ENCODE data around the gene OSER1. TPM values are rescaled to one million over a fixed set of nuclear protein-coding genes. Genes with fewer than 3 reads are reported as not detected.

The OSER1 gene
- polyA plus RNA-seq, 3 donors, result 42.3 to 89.1 (median 45.1) TPM

DNA sequence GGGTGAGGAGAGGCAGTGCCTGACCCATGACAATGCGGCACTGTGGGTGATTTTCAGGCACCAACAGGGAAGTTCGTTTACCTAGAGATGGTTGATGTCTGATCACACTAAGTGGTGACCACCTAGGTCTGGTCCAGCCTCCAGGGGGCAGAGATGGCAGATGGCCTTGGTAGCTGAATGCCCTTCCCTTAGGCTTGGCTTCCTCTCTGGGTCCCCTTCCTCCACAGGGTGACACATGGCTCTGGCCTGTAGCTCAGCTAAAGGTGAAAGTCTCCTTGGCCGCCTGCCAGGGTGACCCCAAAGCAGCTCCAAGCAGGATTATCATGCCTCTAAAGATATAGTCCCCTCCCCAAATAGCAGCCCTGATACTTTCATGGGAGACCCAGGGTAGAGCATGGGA lies 43.0 kb upstream of the OSER1 start:
- intact Hi-C loops (cut with micrococcal nuclease), result no loop called here
- no peak overlapping the region for H3K4me3 ChIP-seq (replicated peaks in 1 of 3; ENCODE audit: low read depth in 2 of 3, low read length in 3 of 3)
- Mint-ChIP-seq H3K4me3 (no peak overlapping the region), H3K9me3 (peaks cover 0 to 2% (median 0%) of the 10 kb centered on the region in 7 donors), H3K4me1 (no peaks in the 10 kb centered on the region), H3K36me3 (no peaks in the 10 kb centered on the region), H3K27me3 (ENCODE audit: low read depth in 3 of 3) (peaks cover 3 to 10% (median 5%) of the 10 kb centered on the region in 3 donors), H3K27ac (no peak overlapping the region)
- H3K27me3 ChIP-seq (ENCODE audit: control insufficient read depth in 2 of 2, insufficient read depth in 2 of 2, low read length in 2 of 2), result peaks cover 2 to 3% of the 10 kb centered on the region in 2 donors
- no peak overlapping the region for H2AFZ ChIP-seq (ENCODE audit: insufficient read depth, low read depth, low read length, poor library complexity, severe bottlenecking)
- H3K9me3 ChIP-seq (replicated peaks in 1 of 2; ENCODE audit: control insufficient read depth in 1 of 2, insufficient read depth in 1 of 2, low read length in 2 of 2), result no peaks in the 10 kb centered on the region
- no peaks in the 10 kb centered on the region for H3K4me1 ChIP-seq (ENCODE audit: control insufficient read depth in 1 of 2, insufficient read depth in 2 of 2, low read length in 2 of 2)
- DNase-seq, result no peak
- H3K79me2 ChIP-seq (ENCODE audit: insufficient read depth, low read length), result no peaks in the 10 kb centered on the region
- no peaks in the 10 kb centered on the region for H4K20me1 ChIP-seq (ENCODE audit: insufficient read depth, low read length)
- TF ChIP-seq, protein P1, sequence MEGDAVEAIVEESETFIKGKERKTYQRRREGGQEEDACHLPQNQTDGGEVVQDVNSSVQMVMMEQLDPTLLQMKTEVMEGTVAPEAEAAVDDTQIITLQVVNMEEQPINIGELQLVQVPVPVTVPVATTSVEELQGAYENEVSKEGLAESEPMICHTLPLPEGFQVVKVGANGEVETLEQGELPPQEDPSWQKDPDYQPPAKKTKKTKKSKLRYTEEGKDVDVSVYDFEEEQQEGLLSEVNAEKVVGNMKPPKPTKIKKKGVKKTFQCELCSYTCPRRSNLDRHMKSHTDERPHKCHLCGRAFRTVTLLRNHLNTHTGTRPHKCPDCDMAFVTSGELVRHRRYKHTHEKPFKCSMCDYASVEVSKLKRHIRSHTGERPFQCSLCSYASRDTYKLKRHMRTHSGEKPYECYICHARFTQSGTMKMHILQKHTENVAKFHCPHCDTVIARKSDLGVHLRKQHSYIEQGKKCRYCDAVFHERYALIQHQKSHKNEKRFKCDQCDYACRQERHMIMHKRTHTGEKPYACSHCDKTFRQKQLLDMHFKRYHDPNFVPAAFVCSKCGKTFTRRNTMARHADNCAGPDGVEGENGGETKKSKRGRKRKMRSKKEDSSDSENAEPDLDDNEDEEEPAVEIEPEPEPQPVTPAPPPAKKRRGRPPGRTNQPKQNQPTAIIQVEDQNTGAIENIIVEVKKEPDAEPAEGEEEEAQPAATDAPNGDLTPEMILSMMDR (IDR thresholded peaks at IDR 0.05), result no peak
- 88% methylated on average over 1 of the region's 3 CpGs for whole genome bisulfite sequencing (ENCODE audit: insufficient coverage)
- H3K36me3 ChIP-seq (replicated peaks in 1 of 2; ENCODE audit: control insufficient read depth in 1 of 2, insufficient read depth in 2 of 2, low read length in 2 of 2), result no peaks in the 10 kb centered on the region
- H3K4me2 ChIP-seq (replicated peaks; ENCODE audit: extremely low read depth, low read length, poor library complexity, severe bottlenecking), result no peak overlapping the region
- H3K27ac ChIP-seq (ENCODE audit: low read depth in 1 of 2, low read length in 2 of 2), result no peak overlapping the region
- no peak overlapping the region for H3K9ac ChIP-seq (ENCODE audit: insufficient read depth, low read length, poor library complexity, severe bottlenecking)

DNA sequence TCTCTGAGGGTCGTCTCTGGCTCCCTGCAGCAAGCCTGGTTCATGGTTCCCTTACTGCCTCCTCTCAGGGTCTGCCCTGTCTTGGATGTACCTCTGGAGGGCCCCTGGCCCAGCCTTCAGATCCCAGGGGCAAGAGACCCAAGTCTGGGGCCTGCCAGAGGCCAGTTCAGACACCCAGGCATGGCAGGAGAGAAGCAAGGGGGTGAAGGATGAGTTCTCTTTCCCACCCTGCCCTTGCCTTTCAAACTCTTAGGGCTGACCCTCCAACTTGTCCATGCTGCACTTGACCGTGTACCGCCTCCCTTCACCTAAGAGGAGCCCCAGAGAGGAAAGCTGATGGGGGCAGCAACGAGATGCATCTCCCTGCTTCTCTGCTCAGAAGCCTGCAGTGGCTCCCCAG lies 40.7 kb upstream of the OSER1 start:
- H3K27ac Mint-ChIP-seq, result no peak overlapping the region
- Histone ChIP-seq H3K79me2 (ENCODE audit: insufficient read depth, low read length) (no peaks in the 10 kb centered on the region), H3K27ac (ENCODE audit: low read depth in 1 of 2, low read length in 2 of 2) (no peak overlapping the region), H4K20me1 (ENCODE audit: insufficient read depth, low read length) (no peaks in the 10 kb centered on the region), H3K4me2 (replicated peaks; ENCODE audit: extremely low read depth, low read length, poor library complexity, severe bottlenecking) (no peak overlapping the region), H2AFZ (ENCODE audit: insufficient read depth, low read depth, low read length, poor library complexity, severe bottlenecking) (no peak overlapping the region), H3K4me3 (replicated peaks in 1 of 3; ENCODE audit: low read depth in 2 of 3, low read length in 3 of 3) (no peak overlapping the region), H3K9ac (ENCODE audit: insufficient read depth, low read length, poor library complexity, severe bottlenecking) (no peak overlapping the region), H3K27me3 (ENCODE audit: control insufficient read depth in 2 of 2, insufficient read depth in 2 of 2, low read length in 2 of 2) (peaks cover 10 to 25% of the 10 kb centered on the region in 2 donors), H3K36me3 (replicated peaks in 1 of 2; ENCODE audit: control insufficient read depth in 1 of 2, insufficient read depth in 2 of 2, low read length in 2 of 2) (no peaks in the 10 kb centered on the region), H3K4me1 (ENCODE audit: control insufficient read depth in 1 of 2, insufficient read depth in 2 of 2, low read length in 2 of 2) (no peaks in the 10 kb centered on the region), H3K9me3 (replicated peaks in 1 of 2; ENCODE audit: control insufficient read depth in 1 of 2, insufficient read depth in 1 of 2, low read length in 2 of 2) (peaks cover 0 to 7% of the 10 kb centered on the region in 2 donors)
- no peaks in the 10 kb centered on the region for H3K4me1 Mint-ChIP-seq
- TF ChIP-seq, protein P1 (IDR thresholded peaks at IDR 0.05), result no peak
- H3K9me3 Mint-ChIP-seq, result peaks cover 0 to 4% (median 0%) of the 10 kb centered on the region in 7 donors
- DNase-seq, result no peak
- H3K36me3 Mint-ChIP-seq, result no peaks in the 10 kb centered on the region
- intact Hi-C loops (cut with micrococcal nuclease), result no loop called here
- no peak overlapping the region for H3K4me3 Mint-ChIP-seq
- peaks cover 22 to 25% (median 22%) of the 10 kb centered on the region in 3 donors for H3K27me3 Mint-ChIP-seq (ENCODE audit: low read depth in 3 of 3)
- 89% methylated on average over 4 of the region's 4 CpGs for WGBS (ENCODE audit: insufficient coverage)
